HG02884 (cell line): Measurements from ENCODE around the gene MYMK.
"Not testable (repeated sequence)": the region's sequence is repeated elsewhere in the genome, so short reads cannot be mapped to it uniquely, and the experiment has no call there.

Source experiments
- ATAC-seq: cut with Tn5 transposase; IDR thresholded peaks from one replicate; pipeline ENCODE4 v1.9.1; 2021; ENCODE audit warnings: mild to moderate bottlenecking, moderate library complexity; ENCODE audit not compliant: unreplicated experiment

MYMK gene, protein sequence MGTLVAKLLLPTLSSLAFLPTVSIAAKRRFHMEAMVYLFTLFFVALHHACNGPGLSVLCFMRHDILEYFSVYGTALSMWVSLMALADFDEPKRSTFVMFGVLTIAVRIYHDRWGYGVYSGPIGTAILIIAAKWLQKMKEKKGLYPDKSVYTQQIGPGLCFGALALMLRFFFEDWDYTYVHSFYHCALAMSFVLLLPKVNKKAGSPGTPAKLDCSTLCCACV

DNA sequence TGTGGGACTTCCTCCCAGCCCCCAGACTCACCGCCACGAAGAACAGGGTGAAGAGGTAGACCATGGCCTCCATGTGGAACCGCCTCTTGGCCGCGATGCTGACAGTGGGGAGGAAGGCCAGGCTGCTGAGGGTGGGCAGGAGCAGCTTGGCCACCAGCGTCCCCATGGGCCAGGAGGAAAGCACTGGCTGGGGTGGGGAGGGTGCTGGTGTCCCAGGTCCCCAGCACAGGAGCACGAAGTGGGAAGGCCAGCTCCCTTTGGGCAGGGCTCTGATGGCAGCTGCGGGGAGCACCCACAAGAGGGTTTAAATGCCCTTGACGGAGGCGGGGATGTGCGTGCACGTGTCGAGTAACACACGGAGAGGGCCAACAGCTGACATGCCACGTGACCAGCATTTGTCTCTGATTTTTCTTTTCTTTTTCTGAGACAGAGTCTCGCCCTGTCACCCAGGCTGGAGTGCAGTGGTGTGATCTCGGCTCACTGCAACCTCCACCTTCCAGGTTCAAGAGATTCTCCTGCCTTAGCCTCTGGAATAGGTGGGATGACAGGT lies at the start of gene MYMK:
Gene MYMK, minus strand, starts transcription at position 281 of the 550 bp plus-strand sequence. Its CDS starts 115 bp downstream, at position 166.
- no peak for ATAC-seq

DNA sequence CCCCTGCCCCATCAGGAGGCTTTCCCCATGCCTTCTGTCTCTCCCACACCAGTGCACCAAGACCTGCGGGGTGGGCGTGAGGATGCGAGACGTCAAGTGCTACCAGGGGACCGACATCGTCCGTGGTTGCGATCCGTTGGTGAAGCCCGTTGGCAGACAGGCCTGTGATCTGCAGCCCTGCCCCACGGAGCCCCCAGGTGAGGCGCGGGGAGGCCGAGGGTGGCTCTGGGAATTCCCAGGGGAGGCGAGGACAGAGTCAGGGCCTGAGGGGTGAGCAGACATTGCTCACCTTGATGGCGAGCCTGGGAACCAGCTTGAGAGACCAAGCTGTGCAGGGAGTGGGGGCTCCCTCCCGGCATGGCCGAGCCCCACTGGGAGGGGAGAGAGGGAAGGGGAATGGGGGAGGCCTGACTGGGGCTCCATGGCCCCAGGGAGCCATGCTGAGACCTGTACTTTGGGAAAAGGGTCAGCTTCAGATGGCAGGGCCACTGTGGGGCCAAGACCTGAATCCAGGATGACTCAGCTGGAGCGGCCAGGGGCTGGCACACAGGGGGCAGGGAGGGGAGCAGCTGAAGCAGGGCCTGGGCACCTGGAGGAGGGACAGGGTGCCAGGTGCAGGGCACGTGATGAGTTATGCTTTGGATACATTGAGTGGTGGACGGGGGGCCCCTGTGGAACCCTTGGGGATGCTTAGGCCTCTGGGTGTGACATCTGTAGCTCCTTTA lies 49.2 kb upstream of the MYMK start:
- no peak for ATAC-seq

GRCh38 chr9:133572821-133573361 lies 48.1 kb upstream of the MYMK start:
- ATAC-seq, result no peak

- no peak for ATAC-seq
Observed at GRCh38 chr9:133571896-133572595, 47.3 kb upstream of the MYMK start.

- no peak for ATAC-seq
Observed at GRCh38 chr9:133571391-133571890, 46.7 kb upstream of the MYMK start.

DNA sequence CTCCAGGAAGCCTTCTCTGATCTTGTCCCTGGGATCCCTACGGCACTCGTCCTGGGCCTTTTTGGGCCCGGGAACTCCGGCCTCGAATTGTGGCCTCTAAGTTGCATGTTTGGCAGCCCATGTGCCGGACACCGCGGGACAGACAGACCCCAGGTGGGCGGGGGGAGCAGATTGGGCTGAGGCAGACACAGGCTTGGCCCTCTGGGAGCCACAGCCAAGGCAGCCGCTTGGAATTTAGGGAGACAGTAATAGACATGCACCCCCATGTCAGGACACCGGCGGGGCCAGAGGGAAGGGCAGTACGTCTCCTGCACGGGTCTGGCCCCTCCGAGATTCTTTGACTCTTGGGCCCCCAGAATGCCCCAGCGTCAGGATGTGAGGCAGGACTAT lies 45.9 kb upstream of the MYMK start:
- no peak for ATAC-seq

GRCh38 chr9:133569891-133570690 lies 45.3 kb upstream of the MYMK start:
- no peak for ATAC-seq

DNA sequence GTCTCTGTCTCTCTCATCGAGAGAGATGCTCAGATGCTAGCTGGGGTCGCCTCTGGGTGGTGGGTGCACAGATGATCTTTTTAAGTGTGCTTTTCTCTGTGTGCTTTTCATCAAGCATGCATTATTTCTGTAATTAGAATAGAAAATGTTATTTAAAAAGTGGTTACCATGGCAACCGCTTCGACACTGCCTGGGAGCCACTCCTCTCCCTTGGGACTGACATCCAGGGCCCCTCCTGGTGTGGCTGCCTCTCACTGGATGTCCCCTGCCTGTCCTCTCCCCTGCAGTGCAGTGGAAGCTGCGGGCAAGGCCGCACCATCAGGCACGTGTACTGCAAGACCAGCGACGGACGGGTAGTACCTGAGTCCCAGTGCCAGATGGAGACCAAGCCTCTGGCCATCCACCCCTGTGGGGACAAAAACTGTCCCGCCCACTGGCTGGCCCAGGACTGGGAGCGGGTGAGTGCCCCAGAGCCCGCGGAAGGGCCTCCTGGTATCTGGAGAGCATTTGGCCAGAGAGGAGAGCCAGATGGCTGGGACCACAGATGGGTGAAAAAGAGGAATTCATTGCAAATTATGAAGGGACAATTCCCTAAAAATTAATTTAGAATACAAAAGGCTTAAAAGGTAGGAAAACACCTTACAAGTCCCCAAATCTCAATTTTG lies 44.5 kb upstream of the MYMK start:
- no peak for ATAC-seq

DNA sequence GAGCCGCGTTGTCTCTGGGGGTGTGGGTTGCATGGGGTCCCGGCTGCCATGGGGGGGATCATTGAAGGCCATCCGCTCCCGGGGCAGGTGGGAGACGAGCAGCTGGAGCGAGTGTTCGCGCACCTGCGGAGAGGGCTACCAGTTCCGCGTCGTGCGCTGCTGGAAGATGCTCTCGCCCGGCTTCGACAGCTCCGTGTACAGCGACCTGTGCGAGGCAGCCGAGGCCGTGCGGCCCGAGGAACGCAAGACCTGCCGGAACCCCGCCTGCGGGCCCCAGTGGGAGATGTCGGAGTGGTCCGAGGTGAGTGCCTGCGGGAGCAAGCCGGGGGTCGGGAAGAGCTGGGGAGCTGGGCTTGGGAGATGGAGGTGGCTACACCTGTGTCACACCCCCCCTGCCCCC lies 43.4 kb upstream of the MYMK start:
- no peak for ATAC-seq

DNA sequence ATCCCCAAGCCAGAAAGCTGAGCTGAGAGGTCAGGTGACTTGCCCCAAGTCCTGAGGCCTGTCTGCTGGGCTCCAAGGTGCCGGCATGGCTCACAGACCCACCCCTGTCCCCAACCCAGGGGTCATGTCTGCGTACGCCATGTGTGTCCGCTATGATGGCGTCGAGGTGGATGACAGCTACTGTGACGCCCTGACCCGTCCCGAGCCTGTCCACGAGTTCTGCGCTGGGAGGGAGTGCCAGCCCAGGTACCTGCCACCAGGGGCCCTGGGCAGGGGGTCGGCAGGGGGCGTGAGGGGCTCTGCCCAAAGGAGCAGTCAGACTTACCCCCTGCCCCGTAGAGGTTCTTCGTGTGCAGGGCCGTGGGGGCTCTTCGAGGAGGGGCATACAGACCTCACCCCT lies 42.1 kb upstream of the MYMK start:
- no peak for ATAC-seq

DNA sequence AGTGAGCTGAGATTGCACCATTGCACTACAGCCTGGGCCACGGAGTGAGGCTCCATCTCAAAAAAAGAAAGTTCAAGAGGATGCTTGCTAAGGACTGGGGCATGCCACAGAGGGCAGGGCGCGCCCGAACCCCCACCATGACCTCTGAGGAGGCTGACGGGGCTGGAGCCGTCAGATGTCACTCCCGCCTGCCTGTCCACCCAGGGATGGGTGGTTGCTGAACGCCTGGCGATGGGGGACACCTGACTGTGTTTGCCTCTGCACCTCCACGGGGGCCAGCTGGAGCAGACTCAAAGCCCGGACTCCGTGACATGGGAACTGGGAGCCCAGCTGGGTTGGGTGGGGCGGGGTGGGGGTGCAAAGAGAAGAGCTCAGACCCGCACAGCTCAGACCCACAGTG lies 41.6 kb upstream of the MYMK start:
- no peak for ATAC-seq

GRCh38 chr9:133564451-133565116 lies 39.8 kb upstream of the MYMK start:
- no peak for ATAC-seq

DNA sequence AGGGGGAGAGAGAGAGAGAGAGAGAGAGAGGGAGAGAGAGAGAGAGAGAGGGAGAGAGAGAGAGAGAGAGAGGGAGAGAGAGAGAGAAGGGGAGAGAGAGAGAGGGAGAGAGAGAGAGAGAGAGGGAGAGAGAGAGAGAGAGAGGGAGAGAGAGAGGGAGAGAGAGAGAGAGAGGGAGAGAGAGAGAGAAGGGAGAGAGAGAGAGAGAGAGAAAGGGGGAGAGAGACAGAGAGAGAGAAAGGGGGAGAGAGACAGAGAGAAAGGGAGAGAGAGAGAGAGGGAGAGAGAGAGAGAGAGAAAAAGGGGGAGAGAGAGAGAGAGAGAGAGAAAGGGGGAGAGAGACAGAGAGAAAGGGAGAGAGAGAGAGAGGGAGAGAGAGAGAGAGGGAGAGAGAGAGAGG lies 39.1 kb upstream of the MYMK start:
- ATAC-seq, result not testable (repeated sequence)

DNA sequence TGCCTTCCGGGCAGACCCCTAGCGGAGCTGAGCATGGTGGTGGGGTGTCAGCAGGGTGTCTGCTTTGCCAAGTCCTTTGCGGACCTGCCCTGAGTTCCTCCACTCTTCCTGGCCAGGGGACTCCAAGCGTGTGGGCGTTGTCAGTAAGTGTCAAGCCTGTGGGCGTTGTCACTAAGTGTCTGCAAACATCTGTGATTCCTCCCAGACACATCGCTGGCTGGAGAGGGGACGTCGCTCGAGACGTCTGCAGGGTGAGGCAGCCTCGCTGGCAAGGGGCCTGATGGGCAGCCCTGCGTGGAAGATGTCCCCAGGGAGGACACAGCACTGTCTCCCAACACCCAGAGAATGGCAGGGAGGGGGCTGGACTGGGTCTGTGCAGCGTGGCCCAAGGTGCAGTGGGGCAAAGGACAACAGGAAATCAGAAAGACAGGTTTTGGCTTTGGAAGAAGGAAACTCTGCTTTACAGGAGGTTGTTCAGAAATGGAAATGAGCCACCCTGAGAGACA lies 38.6 kb upstream of the MYMK start:
- no peak for ATAC-seq

DNA sequence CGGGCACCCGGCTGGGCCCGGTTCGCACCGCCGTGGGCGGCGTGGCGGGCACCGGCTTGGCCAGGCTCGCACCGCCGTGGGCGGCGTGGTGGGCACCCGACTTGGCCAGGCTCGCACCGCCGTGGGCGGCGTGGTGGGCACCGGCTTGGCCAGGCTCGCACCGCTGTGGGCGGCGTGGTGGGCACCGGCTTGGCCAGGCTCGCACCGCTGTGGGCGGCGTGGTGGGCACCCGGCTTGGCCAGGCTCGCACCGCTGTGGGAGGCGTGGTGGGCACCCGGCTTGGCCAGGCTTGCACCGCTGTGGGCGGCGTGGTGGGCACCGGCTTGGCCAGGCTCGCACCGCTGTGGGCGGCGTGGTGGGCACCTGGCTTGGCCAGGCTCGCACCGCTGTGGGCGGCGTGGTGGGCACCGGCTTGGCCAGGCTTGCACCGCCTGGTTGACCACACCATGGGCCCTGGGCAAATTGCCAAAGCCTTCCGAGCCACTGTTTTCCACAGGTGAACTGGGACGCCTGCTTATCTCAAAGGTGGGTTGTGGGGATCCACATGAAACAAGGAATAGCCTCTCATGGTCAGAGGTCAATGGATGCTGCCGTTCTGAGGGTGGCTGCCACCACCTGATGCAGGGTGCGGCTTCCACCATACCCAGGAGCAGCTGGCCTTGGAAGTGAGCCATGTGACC lies 38.0 kb upstream of the MYMK start:
- ATAC-seq, result no peak

DNA sequence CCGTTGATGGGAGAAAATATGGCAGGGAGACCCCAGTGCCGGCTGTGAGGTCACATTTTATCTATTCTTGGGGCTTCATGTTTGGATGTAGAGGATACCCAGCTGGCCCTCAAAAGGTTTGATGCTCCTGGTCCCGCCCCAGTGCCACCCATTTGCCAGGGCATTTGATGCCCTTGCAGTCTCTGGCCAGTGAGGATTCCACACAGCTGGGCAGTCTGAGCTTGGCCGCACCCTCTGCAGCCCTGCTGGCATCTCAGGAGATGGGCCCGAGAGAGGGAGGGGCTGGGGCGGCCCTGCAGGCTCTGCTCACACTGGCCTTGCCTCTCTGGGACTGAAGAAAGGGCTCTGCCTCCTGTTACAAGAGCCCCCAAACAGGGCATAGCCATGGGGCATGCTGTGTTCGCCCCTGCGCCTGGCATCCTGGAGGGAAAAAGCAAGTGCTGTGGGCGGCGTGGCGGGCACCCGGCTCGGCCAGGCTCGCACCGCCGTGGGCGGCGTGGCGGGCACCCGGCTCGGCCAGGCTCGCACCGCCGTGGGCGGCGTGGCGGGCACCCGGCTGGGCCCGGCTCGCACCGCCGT lies 37.3 kb upstream of the MYMK start:
- no peak for ATAC-seq

DNA sequence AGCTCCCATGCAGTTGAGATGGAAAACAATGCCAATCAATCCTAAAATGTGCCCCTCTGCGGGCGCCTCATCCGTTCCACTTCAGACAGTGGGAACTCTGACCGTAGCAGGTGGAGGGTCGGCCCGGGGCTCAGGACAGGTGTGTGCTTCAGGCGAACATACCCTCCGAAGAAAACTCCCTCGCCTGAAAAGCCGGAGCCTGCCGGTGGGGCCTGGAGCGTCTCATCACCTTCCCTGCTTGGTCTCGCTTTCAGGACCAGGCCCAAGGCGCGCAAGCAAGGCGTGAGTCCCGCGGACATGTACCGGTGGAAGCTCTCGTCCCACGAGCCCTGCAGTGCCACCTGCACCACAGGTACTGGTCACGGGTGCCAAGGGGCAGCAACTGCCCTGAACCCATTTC lies 36.2 kb upstream of the MYMK start:
- ATAC-seq, result no peak

- ATAC-seq, result no peak
Observed at GRCh38 chr9:133560311-133560710, 35.6 kb upstream of the MYMK start.
